Measurements from ENCODE around the gene GALR2.

GRCh38 chr17:76122431-76123190, 48.0 kb downstream of the GALR2 start:
- TF ChIP-seq POLR2A (IDR thresholded peaks at IDR 0.05) (no peak), CTCF (IDR thresholded peaks at IDR 0.05) (no peak), POLR2AphosphoS5 (IDR thresholded peaks at IDR 0.05) (no peak), EP300 (IDR thresholded peaks at IDR 0.05) (no peak)
